Measurements from ENCODE around the gene ZNF614. TPM values are rescaled to one million over a fixed set of nuclear protein-coding genes. Genes with fewer than 3 reads are reported as not detected.

The ZNF614 gene
- total and polyA plus RNA-seq, 2 of the 13 experiments (the other 11 are each of a cell fraction or from before 2014, with no cell fraction given): 13.0 to 22.8 TPM

- TF ChIP-seq ZBTB4 (CRISPR knock-in tag; IDR thresholded peaks at IDR 0.05; ENCODE audit: borderline replicate concordance) (no peak), ZNF317 (CRISPR knock-in tag; IDR thresholded peaks at IDR 0.05) (peak; percentile 57; the same call in 1 of the 2 replicates), ZNF12 (CRISPR knock-in tag; IDR thresholded peaks at IDR 0.05) (peak; percentile 65; the same call in 1 of the 2 replicates), ZNF761 (CRISPR knock-in tag; conservative IDR thresholded peaks at IDR 0.05) (no peak), FOXJ3 (CRISPR knock-in tag; IDR thresholded peaks at IDR 0.05; ENCODE audit: borderline replicate concordance) (0 out of 2 replicates have a peak, but pooled peaks have one; percentile 59), ZNF598 (CRISPR knock-in tag; IDR thresholded peaks at IDR 0.05; ENCODE audit: borderline replicate concordance) (peak; percentile 63; the same call in 1 of the 2 replicates), ZBTB26 (CRISPR knock-in tag; IDR thresholded peaks at IDR 0.05; ENCODE audit: borderline replicate concordance) (peak; percentile 96), GATAD2A (CRISPR knock-in tag; IDR thresholded peaks at IDR 0.05) (peak; percentile 71), TFDP2 (CRISPR knock-in tag; IDR thresholded peaks at IDR 0.05) (peak; percentile 68), CBX5 (CRISPR knock-in tag; IDR thresholded peaks at IDR 0.05; ENCODE audit: borderline replicate concordance) (peak; percentile 87; the same call in 1 of the 2 replicates), GABPA (IDR thresholded peaks at IDR 0.05; ENCODE audit: low read depth, low read length) (no peak), GABPA (CRISPR knock-in tag; IDR thresholded peaks at IDR 0.05; ENCODE audit: low read depth) (peak; percentile 85), NCOA5 (CRISPR knock-in tag; IDR thresholded peaks at IDR 0.05) (no peak), DNMT3B (CRISPR knock-in tag; conservative IDR thresholded peaks at IDR 0.05) (peak; percentile 78), CBX1 (IDR thresholded peaks at IDR 0.05; ENCODE audit: low read depth) (peak; percentile 41), NFIC (IDR thresholded peaks at IDR 0.05; ENCODE audit: low read length) (peak; percentile 47; the same call in 1 of the 2 replicates), SMAD3 (CRISPR knock-in tag; IDR thresholded peaks at IDR 0.05) (peak; percentile 96), ZKSCAN1 (IDR thresholded peaks at IDR 0.05; ENCODE audit: low read length) (peak; percentile 71; the same call in 1 of the 2 replicates), ZNF552 (CRISPR knock-in tag; IDR thresholded peaks at IDR 0.05; ENCODE audit: borderline replicate concordance) (no peak; the same call in 1 of the 2 replicates), ARID2 (CRISPR knock-in tag; IDR thresholded peaks at IDR 0.05; ENCODE audit: borderline replicate concordance) (no peak; the same call in 1 of the 2 replicates), ATF1 (CRISPR knock-in tag; IDR thresholded peaks at IDR 0.05) (peak; percentile 76), POGK (CRISPR knock-in tag; conservative IDR thresholded peaks at IDR 0.05) (no peak), NFATC3 (CRISPR knock-in tag; IDR thresholded peaks at IDR 0.05) (peak; percentile 75; the same call in 1 of the 2 replicates)
Measured at GRCh38 chr19:51986309-51987291, 41.6 kb downstream of the ZNF614 start, which contains the start of gene ZNF350 (continued).

Measured in HepG2 (cell line).